CD1c-positive myeloid dendritic cell (primary cell): Measurements from ENCODE around the gene OR2M4.
"Not testable (repeated sequence)": the region's sequence is repeated elsewhere in the genome, so short reads cannot be mapped to it uniquely, and the experiment has no call there.

ENCODE experiments used
- DNase-seq: peaks from one replicate; pipeline ENCODE4 v3.0.0-alpha.2; 2016; ENCODE audit errors: extremely low spot score

OR2M4 gene, protein sequence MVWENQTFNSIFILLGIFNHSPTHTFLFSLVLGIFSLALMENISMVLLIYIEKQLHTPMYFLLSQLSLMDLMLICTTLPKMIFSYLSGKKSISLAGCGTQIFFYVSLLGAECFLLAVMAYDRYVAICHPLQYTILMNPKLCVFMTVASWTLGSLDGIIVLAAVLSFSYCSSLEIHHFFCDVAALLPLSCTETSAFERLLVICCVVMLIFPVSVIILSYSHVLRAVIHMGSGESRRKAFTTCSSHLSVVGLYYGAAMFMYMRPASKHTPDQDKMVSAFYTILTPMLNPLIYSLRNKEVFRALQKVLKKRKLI

DNA sequence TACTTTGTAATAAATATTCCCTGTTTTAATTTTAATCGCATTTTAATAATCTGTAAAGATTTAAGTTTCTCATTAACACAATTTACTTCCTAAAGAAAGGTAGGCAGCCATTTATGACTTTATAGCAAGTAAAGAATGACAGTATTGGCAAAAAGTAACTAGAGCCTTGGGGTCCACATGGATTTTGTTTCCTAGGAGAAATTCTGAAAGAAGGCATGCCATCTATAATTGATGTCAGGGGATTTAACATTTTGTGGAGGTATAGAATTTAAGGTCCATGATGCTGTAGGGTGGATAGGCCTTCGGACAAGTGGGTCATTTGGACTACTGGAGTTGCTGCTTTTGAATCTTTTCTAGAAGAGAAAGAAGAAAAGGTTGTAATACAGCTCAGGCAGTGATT lies at the start of gene OR2M4:
TSS of gene OR2M4 (plus strand) at position 301 of the 400 bp plus-strand sequence. CDS start 7,512 bp downstream, outside the sequence.
- no peak for DNase-seq

- no peak for DNase-seq
These were observed 47.2 kb upstream of the OR2M4 start for GRCh38 chr1:248183996-248184395.

- no peak for DNase-seq
These were observed 43.9 kb upstream of the OR2M4 start for GRCh38 chr1:248187363-248187762.

DNA sequence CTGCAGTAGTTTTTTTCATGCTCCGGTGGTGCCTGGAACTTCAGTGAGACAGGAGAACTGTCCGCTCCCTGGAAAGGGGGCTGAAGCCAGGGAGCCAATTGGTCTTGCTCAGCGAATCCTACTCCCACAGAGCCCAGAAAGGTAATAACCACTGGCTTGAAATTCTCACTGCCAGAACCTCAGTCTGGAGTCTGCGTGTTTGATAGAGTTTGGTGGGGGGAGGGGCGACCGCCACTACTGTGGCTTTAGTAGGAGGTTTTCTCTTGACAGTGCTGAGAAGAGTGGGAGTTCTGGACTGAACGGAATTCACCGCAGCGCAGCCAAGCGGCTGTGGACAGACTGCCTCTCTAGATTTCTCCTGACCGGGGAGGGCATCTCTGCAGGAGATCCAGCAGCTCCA lies 42.2 kb upstream of the OR2M4 start:
- DNase-seq: no peak

DNA sequence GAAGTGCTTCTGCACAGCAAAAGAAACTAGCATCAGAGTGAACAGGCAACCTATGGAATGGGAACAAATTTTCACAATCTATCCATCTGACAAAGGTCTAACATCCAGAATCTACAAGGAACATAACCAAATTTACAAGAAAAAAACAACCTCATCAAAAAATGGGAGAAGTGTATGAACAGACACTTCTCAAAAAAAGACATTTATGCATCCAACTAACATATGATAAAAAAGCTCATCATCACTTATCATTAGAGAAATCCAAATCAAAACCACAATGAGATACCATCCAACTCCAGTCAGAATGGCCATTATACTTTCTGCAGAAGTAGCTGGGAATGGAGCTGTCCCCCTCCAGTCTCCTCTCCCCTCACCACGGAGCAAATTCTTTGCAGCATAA lies 37.1 kb upstream of the OR2M4 start:
- no peak for DNase-seq

DNA sequence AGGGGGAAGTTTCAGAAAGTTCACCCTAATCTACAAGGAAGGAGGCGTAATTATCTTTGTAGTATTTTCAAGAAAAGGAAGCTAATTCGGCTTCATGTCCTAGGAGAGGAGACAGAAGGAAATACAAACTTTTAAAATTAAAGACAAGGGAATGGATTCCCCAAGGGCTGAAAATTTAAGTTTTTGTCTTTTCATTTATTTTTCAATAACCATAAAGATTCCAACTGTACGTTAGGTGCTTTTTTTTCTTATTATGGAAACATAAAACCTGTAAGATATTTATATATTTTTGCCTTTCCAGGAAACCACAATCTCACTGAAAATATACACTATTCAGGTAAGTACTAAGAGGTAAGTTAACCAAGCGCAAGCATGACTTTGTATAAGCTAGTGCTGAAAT lies 34.3 kb upstream of the OR2M4 start, which contains the start of gene OR2M3:
TSS of gene OR2M3 (plus strand) at position 301 of the 400 bp plus-strand sequence. CDS start 5,803 bp downstream, outside the sequence.
- DNase-seq: no peak

DNA sequence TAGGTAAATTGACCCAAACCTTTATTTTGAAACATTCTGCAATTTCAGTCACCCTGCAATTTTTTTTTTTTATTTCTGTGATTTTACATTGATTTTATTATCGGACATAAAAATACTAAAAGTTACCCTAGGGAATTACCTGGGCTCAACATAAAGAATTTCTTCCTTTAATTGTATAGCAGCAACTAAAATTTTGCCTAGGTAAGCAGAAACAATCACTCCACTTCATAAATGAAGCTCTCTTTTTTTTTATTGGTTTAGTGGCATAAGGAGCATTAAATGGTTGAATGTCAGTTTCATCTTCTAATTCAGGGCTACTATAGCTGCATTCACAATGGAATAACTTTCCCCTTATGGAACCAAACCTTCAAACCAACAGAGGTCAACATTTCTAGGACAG lies 15.3 kb upstream of the OR2M4 start:
- no peak for DNase-seq

GRCh38 chr1:248225537-248225936 lies 5.7 kb upstream of the OR2M4 start:
- no peak for DNase-seq

DNA sequence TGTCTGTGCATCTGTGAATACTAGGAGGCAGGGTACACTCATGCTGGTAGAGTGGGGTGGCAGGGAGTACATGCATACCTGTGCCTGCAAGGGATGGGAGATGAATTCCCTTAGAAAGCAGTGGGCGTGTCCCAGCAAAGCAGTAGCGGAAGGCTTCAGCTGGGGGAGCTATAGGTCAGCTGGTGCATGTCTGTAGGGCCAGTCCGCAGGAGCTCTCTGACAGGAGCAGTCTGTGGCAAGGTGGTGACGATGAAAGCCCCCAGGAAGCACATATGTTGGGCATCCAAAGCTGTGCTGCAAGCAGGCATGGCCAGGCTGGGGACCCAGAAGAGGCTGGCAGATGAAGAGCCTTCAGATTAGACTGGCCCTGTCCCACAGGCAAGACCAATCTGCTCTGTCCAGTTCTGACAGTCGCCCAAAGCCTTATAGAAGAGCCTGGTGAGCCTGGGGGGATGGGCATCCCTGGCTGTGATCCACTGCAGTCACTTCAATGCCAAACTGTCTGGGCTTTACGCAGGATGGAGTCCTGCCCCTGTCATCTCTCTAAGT lies 1.8 kb upstream of the OR2M4 start:
- DNase-seq: no peak

DNA sequence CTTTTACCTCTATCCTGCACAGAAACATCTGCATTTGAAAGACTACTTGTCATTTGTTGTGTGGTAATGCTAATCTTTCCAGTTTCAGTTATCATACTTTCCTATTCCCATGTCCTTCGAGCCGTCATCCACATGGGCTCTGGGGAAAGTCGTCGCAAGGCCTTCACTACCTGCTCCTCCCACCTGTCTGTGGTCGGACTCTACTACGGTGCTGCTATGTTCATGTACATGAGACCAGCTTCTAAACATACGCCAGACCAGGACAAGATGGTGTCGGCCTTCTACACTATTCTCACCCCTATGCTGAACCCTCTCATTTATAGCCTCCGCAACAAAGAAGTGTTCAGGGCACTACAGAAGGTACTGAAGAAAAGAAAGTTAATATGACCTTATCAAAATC lies 8.3 kb downstream of the OR2M4 start:
- no peak for DNase-seq

DNA sequence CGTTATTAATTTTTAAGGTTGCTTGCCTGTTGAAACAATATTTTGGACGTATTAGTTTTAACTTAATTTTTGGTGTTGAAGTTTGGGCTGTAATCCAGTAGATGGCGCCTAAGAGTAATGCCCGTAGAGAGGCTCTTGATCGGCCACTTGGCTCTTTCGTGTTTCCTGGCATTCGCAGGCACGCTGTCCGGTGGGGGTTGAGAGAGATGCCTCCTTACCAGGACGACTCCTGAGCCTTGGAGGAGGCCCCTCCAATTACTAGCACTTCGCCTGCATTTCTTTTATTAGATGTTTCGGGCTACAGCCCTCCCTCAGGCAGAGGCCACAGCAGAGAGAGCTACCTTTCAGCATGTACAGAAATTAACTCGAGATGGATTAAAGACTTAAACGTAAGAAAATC lies 12.0 kb downstream of the OR2M4 start:
- peak; percentile 62 for DNase-seq

- not testable (repeated sequence) for DNase-seq
These were observed 28.1 kb downstream of the OR2M4 start for GRCh38 chr1:248259309-248259708.

- no peak for DNase-seq
These were observed 37.0 kb downstream of the OR2M4 start for GRCh38 chr1:248268178-248268577.

DNA sequence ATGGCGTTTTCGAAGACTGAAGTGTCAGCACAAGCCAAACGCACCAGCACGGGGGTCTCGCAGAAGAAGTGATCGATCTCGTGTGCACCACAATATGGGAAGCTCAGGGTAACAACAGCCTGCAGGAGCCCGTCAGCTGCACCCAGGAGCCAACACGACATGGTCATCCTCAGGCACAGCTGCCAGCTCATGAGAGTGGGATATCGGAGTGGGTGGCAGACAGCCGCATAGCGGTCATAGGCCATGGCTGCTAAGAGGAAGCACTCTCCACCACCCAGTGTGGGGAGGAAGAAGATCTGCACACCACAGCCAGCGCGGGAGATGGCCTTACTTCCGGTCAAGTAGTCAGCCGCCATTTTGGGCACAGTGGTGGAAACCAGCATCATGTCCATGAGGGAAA lies 42.0 kb downstream of the OR2M4 start:
- not testable (repeated sequence) for DNase-seq

DNA sequence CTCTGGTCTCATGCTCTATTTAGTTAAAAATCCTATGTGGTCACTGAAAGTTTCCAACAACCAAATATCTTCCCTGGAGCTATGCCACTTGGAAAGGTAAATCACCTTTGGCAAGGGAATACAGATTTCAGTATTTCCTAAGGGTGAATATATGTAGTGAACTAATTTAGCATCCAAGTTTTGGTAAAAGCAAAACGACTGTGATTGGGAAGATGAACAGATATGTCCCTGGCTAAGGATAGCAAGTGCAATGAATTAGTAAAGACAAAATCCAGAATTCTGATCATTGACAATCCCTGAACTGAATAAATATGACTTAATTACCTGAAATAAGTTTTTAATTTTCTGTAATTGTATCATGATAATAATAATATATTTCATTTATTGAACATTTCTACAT lies 46.7 kb downstream of the OR2M4 start, which contains the start of gene OR2T33:
TSS of gene OR2T33 (minus strand) at position 101 of the 400 bp plus-strand sequence. CDS start 4,162 bp downstream, outside the sequence.
- no peak for DNase-seq

DNA sequence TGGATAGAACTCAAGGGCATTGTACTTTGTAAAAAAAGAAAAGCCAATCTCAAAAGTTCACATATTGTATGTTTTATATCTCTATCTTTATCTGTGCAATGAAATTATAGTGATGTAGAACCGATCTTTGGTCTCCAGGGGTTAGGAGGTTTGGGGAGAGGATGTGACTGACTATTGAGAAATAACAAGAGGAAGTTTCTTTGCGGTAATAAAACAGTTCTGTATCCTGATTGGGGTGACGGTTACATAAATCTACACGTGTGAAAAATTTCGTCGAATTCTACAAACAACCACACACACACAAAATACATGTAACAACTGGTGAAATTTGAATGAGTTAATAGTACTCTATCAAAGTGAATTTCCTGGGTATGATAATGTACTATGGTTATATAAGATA lies 57.2 kb downstream of the OR2M4 start:
- no peak for DNase-seq
